GM18505 (cell line): ENCODE measurements around the gene ADRA1B.
"Not testable (repeated sequence)": the region's sequence is repeated elsewhere in the genome, so short reads cannot be mapped to it uniquely, and the experiment has no call there.

Experiments used
- ATAC-seq: cut with Tn5 transposase; IDR thresholded peaks from one replicate; pipeline ENCODE4 v1.9.1; 2021; ENCODE audit not compliant: unreplicated experiment
- POLR2A ChIP-seq: IDR thresholded peaks from 4 replicates; pipeline ENCODE4 v1.6.1; 2011; ENCODE audit warnings: borderline replicate concordance; ENCODE audit not compliant: insufficient read depth, insufficient read length; ENCODE audit errors: extremely low read depth

The ADRA1B gene

DNA sequence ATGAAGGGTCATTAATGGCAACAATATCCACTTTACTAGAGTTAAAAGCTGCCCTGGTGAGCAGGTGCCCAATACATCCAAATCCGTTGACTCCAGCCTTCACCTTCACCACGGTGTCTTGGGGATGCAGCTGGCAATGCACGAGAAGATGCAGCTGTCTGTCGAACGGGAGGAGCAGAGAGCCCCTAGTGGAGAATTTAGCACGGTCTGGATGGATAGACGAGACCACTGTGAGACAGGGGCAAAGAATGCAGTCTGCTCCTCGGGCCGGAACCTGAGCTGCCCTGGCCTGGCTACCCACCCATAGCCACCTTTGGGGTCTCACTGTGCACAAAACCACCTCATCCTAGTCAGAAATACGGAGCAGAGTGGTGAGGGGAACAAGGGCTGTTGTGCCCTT lies 35.1 kb downstream of the ADRA1B start:
- TF ChIP-seq POLR2A, result no peak
- no peak for ATAC-seq

DNA sequence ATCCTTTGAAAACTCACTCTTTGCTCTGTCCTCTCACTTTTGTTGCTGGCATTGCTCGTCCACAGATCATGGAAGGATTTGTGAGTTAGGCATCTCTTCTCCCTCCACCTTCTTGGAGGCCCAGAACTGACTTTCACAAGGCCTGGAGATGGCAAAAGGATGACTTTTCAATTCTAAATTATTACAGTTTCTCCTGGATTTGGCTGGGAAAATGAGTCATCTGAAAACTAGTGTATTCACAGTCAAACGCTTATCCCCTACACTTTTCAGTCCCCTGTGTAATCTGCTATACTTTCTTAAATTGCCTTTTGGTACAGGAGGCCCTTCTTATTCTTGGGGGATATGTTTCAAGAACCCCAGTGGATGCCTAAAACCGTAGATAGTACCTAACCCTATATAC lies 35.6 kb downstream of the ADRA1B start:
- no peak for TF ChIP-seq POLR2A

DNA sequence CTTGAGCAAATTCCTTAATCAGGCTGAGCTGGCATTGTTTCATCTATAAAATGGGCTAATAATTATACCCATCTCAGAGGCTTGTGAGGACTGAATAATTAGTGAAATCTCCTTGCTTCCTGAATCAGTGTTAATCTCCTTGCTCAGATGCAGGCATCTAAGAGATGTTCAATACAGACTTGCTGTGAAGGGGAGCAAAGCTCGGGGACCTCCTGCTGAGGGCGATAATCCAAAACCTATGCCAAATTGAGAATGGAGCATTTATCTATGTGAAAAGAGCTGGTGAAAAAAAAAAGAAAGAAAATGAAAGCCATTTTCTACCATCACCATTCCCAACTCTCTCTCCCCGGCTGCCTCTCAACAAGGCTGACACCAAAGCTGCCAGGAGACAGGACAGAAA lies 37.3 kb downstream of the ADRA1B start:
- ATAC-seq, result no peak

More for the DNA sequence above, 35.6 kb downstream of the ADRA1B start:
- no peak for ATAC-seq

DNA sequence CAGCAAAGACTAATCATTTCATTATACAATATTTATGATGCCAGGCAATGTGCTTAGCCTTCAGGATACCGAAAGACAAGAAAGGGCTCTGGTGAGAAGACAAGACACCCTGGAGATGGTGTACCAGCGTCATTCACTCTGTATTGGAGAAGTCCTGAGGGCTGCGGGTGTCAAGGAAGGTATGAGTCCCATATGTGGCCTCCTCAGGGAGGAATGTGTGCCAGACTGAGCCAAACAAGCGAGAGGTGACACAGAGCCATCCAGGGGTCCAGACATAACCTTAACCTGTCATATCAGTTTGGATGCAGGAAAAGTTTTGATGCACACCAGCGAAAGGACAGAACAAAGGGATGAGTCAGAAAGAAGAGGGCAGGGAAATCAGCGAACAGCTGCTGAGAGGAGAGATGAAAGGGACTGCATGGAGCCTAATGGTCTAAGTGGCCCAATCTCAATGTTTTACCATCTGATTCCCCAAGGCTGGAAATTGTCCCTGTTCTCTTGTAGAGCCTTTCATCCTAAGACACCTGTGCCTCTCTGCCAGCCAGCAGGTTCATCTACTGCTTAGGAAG lies 38.9 kb downstream of the ADRA1B start:
- ATAC-seq, result no peak
- TF ChIP-seq POLR2A, result no peak

More for the DNA sequence above, 37.3 kb downstream of the ADRA1B start:
- no peak for TF ChIP-seq POLR2A

DNA sequence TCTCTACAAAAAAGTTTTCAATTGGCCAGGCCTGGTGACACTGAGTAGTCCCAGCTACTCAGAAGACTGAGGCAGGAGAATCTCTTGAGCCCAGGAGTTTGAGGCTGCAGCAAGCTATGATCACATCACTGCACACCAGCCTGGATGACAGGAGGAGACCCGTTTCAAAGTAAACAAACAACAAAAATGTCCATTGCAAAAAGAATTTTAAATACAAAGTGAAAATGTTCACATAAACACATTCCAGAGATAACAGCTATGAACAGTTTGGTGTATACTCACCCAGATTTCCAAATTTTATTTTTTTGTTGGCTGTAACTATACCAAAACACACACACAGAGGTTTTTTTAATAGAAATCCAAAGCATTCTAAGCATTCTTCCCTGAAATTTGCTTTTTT lies 39.8 kb downstream of the ADRA1B start:
- no peak for ATAC-seq
- no peak for TF ChIP-seq POLR2A

DNA sequence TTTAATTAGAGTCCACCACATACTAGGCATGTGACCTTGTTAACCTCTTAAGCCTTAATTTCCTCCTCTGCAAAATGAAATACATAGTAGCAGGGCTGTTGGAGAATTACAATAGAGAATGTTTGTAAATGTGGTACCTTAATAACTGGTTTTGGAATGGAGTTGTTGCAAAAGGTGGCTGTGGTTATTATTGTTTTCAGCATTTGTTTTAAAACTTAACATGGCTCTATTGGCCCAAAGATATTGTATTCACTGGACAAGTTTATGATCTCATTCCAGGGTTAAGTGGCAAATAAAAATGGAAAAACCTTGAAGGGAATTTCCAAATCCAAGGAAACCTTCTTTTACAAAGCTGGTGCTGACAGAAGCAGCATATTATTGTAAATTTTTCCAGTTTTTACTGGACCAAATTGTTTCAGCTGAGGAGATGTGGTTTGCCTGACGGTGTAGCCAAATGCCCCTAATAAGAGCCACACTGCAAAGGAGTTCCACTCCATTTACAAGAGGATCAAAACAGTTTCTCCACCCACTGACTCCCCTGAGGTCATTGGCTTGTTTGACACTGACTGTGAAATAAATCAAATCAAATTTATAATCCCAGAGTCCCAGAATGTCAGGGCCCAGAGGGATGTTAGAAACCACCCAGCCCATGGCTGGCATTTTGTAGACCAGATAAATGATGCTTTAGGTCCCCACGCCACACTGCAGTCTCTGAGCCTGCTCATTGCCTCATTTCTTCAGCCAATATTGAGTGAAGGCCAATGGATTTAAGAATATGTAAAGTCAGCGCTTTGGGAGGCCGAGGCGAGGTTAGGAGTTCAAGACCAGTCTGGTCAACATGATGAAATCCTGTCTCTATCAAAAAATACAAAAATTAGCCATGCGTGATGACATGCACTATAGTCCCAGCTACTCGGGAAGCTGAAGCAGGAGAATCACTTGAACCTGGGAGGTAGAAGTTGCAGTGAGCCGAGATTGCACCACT lies 45.2 kb downstream of the ADRA1B start:
- no peak for TF ChIP-seq POLR2A
- no peak for ATAC-seq

DNA sequence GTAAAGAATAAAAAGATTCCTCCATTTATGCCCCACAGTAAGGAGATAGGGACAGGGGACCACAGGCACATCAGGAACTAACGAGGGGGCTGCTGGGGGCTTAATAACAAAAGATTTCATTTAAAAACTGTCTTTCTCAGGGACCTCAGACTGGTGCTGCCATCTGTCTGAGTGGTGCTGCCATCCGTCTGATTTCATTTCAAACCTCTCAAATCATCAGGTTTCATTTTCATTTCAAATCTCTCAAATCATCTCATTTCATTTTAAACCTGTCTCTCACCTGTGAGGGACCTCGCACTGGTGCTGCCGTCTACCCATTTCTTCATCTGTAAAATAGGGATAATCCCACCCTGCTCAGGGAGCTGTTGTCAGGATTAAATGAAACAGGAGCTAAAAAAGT lies 45.9 kb downstream of the ADRA1B start:
- no peak for ATAC-seq
- TF ChIP-seq POLR2A, result no peak

DNA sequence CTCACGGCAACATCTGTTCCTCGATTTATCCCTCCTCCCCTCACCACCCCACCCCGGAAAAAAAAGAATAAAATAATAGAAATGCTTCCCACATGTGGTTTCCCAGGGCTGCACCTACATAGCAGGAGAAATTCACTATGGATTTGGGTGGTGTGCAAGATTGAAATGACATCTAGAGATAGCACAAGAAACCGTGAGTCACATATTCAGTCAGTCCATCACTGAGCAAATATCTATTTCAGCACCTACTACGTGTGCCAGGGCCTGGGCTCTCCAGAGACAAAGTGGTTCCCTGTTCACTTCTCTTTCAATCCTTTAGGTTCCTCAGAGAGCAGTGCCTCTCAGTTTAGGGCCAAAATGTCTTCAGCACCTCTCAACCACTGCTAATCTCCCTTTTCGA lies 47.7 kb downstream of the ADRA1B start:
- ATAC-seq, result no peak
- no peak for TF ChIP-seq POLR2A

DNA sequence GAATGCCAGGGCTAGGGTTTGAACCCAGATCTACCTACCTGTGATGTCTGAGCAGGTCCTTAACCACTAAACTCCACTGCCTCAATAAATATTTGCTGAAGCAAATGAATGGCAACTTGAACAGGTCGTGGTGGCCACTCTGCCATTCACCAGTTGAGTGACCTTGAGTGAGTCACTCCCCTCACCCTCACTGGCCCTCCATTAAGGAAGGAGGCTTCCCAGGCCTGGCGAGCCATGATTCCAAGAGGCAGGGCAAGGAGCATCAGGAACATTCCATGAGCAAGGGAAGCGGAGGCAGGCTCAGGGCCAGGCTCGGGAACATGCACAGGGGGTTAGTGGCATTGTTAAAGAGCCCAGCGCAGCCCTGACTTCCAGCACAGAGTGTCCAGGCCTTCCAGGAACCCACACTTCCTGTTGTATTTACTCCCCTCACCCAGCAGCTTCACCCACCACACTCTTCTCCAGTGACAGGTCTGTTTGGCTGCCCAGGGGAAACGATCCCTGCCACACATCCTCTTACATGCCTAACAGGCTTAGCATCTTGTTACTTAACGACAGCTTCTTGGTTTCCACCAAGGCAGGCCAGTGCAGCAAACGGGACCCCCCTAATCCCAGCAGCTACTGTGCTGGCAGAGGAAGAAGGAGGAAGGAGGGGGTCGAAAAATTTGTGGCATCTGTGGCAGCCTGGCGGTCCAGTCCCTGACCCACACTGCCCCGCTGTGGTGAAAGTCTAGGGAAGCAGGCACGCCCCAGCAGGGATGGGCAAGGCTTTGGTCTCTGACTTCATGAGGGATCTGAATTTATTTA lies 49.0 kb downstream of the ADRA1B start:
- TF ChIP-seq POLR2A, result no peak
- no peak for ATAC-seq

DNA sequence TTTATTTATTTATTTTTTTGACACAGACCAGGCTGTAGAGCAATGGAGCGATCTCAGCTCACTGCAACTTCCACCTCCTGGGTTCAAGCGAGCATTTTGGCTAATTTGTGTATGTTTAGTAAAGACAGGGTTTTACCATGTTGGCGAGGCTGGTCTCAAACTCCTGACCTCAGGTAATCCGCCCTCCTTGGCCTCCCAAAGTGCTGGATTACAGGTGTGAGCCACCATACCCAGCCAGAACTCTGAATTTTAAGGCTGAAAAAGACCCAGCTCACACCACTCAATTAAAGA lies 49.5 kb downstream of the ADRA1B start:
- not testable (repeated sequence) for ATAC-seq

DNA sequence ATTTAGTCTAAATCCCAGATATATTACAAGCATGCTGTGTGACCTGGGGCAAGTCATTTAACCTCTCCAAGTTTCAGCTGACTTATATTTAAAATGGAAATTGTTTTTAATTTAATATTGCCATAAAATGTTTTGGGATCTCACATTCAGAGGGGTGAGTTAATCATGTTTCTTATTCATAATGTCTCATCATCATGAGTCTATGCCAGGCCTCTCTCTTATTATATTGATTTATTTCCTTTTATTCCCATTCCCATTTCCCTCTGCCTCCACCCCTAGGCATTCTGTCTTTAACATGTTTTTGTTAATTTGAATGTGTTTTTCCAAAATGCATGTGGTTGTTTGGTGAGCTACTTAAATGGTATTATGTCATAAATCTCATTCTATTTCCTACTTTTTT lies 53.7 kb downstream of the ADRA1B start:
- no peak for ATAC-seq
- TF ChIP-seq POLR2A, result no peak

DNA sequence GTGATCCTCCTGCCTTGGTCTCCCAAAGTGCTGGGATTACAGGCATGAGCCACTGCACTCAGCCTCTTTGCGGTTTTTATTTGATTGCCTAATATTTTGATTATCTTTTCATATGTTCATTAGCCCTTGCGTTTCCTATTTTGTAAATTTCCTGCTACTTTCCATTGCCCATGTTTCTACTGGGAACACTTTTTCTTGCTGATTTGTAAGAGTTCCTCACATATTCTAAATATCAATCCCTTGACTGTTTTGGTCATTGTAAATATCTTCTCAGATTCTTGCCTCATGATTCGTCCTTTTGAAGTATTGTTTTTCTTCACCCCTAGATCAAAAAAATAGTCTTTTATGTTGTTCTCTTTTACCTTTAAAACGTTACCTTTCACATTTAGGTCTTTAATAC lies 54.8 kb downstream of the ADRA1B start:
- no peak for TF ChIP-seq POLR2A
- no peak for ATAC-seq

DNA sequence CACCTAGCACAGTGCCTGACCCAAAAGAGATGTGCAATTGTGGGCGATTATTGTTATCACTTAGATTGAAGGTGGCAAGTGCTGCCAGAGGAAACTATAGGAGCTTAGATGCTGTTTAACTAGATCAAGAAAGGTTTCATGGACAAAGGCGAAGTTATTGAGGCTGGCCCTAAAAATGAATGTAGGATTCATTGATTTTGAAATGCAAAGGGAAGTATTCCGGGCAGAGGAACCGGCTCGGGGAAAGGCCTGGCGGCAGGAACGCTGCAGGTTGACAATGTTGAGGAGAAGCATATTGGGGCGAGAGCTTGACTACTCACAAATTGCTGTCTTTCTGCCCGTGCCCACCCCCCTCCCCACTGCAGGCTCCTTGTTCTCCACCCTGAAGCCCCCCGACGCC lies 55.2 kb downstream of the ADRA1B start:
- no peak for ATAC-seq
- TF ChIP-seq POLR2A, result no peak
